NOMO-1 treated with DMSO at 0.1 percent for 48 hours (cell line): Measurements from ENCODE around the gene PCLO.

Source experiments
- DNase-seq: peaks from one replicate; lab custom pipeline; 2025; ENCODE audit not compliant: unreplicated experiment; lab: John Stamatoyannopoulos, UW

Gene PCLO

DNA sequence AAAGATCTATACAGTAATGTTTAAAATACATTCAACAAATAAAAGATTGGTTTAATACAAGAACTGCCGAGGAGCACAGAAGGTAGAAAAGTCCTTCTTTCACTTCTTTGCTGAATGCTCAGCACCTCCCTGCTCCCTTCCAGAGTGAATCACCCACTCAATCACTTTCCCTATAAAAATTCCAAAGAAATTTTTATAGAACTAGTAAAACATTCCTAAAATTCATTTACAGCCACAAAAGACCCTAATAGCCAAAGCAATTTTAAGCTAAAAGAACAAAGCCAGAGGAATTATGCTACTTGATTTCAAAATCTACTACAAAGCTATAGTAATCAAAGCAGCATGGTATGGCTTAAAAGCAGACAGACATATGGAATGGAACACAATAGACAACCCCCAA lies 320.9 kb downstream of the PCLO start:
- DNase-seq: no peak

DNA sequence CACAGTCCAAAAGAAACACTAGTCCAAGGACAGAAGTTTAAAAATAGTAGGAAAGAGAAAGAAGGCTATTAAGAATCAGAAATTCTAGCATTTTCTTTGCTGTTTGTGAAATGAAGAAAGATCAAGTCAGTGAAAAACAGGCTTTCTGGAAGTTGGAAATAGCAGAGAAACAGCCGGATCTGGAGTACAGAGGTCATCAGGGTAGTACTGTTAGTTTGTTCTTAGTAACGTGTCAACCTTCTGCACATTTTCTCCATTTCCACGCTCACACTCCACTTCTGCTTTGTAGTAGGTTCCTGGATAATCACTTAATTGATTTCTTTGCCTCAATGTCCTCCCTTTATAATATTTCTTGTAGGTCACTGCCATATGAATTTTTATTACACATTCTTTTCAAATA lies 322.6 kb downstream of the PCLO start:
- no peak for DNase-seq

DNA sequence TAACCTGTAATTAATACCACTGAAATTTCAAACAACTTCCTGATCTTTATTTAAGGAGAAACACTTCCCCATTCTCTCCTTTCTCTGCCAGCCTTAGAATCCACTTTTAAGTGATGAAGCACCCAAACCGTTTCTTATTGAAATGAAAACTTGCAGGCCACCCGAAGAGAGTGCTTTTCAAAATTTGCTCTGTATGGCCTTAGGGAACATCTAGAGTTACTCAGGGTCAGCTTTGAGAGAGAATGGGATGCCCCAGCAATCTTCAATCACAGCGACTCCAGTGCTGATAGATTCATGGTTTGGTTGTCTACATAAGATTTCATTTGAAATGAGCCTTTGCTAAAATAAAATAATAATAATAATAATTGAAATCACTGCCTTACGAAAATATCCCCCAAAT lies 323.1 kb downstream of the PCLO start:
- no peak for DNase-seq

DNA sequence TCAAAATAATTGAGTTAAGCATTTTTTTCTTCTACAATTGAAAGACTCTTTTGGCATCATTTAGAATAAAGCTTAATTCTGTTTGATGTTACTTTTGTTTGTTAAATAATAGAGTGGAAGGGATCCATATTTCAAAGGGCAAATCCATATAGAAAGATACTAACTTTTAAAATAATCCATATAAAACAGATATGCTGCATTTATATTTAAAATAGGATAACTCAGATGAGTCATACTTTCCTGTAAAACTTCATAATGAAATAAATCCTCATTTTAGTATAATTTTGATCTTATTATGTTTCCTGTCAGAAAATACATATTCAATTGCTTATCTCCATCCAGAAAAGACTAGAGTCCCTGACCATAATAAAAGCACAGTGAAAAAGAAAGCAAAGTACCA lies 323.6 kb downstream of the PCLO start:
- DNase-seq: no peak

DNA sequence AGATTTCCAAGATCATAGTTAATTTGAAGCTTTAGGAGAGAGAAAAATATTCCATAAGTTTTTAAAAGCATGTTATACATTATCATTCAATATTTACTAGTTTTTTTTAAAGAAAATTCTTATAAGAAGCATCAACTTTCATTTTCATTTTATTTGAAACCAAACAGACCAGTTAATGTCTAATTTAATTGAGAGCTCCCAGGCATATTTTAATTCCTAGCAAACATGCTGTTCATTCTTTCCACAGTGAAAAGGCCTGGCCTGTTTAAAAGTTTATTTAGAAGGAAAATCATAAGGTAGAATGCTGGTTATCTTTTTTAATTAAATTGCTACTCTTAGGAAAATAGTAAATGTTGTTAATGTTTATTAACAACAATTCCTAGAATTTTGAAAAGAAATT lies 324.4 kb downstream of the PCLO start:
- DNase-seq: no peak

DNA sequence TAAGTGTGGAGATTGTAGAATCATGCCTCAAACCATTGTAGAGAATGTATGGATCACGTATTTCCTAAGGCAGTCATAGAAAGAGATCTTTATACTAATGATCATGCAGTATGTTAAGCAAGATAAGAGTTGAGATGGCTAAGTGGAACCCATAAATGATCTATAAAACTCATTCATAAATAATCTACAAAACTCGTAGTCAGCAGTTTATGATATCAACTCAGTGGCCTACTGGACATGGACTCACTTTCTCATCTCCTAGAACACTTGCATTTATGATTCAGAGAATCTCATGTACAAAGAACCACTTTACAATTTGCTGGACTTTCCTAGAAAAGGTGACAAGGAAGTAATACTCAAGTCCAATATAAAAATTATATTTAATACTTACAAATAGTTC lies 339.6 kb downstream of the PCLO start:
- no peak for DNase-seq

DNA sequence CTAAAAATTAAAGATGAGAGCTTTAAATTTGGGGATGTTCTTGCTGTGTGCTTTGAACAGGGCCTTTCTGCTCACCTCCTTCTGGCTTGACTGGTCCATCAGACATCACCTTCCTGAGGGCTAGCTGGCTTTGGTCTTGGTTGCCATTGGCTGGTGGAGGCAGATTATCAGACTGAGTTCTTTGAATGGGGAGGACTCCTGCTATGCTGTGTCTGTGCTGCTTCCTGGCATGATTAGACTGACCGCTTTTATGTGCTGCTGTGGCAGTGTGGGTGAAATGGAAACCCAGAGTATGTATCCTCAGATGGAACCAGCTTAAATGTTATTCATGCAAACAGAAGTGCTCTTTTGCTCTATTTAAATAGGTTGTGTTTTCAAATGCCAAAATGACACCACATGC lies 341.6 kb downstream of the PCLO start:
- no peak for DNase-seq

DNA sequence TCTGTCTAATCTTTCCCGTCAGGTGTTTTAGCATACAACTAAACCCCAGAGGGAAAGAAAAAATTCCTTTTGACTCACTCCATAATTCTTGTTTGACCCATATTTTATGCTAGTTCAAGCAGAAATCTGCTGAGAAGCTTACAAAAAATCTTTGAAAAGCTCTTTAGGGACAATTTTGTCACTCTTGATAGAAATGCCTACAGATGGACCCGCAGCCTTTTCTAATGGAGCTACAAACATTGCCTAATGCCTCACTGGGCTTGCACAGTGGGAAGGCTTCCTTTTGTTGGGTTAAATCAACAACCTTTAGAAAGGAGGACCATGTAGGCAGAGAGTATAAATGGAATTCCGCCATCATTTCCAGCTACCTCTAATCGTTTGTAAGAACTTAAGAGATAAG lies 344.5 kb downstream of the PCLO start:
- no peak for DNase-seq

DNA sequence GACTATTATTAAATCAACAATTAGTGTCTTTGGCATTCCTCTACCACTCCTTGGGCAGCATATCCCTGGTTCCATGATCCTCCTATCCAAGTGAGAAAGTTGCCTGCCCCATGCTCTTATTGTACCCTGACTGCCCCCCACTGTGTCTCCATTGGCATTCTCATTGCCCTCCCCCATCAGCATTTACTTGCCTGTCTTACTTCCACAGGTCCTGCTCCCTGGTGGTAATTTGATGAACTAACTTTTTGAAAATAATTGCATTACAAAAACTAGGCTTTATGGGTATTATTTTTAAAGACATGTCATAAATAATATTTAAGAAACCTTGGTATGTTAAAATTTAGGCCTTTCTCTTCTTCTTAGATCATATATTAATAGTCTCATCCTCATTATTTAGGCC lies 346.4 kb downstream of the PCLO start:
- no peak for DNase-seq

DNA sequence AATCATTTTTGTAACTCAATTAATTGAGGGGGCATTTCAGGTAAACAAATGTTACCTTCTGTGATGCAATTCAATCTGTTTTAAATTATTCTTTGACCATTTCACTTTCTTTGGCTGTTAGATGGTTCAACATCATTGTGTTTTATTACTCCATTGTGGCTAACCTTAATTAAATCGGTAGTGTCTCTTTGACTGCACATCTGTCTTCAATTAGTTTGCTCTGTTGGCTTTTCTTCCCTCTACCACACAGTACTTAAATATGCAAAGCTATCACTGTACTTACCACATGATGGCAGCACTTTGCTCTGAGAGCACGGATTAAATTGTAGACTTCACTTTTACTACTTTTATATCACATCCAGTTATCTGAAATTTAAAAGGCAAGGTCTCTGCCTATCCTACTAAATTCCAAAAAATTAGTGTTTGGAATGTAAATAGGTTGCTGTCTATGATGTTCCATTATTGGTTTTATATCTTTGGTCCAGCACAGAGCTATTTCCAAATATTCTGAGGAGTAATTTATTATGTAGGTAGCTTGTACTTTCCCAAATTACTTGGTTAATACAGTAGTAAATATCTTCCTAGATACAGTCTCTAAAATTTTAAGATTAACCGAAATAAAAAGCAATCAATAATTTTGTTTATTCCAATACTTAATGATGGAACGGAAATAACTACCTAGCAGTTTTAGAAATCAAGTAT lies 352.0 kb downstream of the PCLO start:
- peak; percentile 86 for DNase-seq

DNA sequence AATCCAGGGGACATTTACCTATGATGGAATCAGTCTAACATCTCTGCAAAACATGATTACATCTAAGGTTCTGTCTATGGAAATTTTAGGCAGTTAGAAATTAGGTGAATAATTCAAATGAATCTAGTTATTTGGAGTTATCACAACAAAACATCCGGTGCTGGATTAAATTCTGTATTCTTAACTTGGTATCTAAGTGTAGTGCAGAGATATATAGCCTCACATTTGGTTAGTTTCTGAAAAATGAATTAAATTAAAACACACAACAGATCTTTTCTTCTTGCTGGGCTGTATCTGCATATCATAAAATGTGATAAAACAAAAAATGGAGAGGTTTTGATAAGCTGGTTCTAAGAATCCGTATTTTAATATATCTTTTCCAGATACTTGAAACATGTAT lies 354.1 kb downstream of the PCLO start:
- no peak for DNase-seq

DNA sequence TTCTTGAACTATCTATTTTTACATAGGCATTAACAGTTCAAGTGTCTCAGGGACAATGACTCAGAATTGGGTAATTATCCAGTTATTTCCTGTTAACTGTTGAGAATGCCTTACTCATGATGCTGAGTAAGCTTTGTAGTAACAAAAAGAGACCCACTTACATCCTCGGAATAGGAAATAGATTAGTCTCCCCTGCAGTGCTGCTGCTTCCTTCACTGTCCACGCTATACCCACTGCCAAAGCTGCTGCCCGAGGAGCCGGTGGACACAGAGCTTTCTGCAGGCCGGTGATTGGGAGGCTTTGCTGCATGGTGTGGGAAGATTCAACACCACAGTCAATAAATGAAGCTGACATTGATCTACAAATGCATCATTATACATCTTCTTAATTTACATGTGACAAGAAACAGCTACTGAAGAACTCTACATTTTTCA lies 357.1 kb downstream of the PCLO start:
- peak; percentile 99 for DNase-seq

DNA sequence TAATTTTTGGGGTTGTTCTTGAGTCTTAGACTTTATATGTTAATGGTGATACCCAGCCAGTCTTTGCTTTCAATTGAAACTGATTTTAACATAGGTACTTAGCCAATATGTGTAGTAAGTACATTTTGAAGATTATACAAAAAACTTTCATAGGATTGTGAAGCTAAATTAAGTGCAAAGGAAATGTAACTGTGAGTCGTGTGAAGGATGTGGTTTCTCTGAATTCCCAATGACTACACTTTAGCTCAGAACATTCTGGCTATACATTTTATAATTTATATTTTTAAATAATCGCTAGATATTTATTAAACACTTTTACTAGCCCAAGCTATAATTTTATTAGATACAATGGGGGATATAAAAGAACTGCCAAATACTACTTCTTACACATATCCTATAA lies 359.3 kb downstream of the PCLO start:
- DNase-seq: no peak

DNA sequence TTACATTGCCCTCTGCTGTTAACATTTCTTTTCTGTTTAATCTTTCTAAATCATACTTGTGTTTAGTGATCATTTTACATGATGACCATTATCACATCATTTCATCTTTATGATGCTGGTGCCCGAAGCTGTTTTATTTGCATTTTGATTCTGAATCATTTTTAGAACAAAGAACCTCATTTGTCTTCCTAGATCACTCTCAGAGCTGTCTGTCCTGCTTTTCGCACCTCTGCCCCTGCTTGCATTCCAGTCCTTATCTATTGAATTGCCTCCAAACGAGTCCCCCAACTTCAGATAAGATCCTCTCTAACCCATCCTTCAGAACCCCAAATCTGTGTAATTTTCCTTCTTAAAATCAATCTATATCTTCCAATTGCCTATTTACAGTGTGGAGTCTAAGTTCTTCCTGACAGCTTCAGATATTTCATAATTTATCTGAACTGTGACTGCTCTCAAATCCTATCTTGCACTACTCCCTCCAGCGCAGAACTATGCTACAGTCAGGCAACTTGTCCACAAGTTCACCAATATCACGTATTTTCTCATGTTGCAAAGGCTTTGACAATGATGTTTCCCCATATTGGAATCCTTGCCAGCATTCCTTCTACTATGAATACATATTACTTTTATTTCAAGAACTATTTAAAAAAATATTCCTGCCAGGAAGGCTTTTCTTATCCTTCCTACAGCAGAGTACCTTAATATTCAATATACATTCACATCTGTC lies 372.6 kb downstream of the PCLO start:
- DNase-seq: no peak

DNA sequence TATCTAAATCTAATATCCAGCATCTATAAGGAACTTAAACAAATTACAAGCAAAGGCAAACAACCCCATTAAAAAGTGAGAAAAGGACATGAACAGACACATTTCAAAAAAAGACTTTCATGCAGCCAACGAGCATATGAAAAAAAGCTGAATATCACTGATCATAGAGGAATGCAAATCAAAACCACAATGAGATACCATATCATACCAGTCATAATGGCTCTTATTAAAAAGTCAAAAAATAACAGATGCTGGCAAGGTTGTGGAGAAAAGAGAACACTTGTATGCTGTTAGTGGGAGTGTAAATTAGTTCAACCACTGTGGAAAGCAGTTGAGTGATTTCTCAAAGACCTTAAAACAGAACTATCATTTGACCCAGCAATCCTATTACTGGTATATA lies 384.7 kb downstream of the PCLO start:
- DNase-seq: no peak

DNA sequence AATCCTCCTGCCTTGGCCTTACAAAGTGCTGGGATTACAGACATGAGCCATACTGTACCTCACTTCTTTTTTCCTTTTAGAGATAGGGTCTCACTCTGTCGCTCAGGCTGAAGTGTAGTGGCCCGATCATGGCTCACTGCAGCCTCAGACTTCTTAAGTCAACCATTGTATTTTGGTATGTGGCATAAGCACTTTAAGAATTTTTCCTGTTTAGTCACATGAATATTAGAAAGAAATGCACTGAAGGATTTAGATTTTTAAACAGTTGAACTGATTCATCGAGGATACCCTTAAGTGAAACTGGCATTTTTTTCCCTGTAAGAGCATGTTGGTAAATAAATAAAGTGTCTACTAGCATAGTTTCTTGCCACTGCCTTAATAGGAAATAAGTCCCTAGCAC lies 399.8 kb downstream of the PCLO start:
- DNase-seq: no peak

DNA sequence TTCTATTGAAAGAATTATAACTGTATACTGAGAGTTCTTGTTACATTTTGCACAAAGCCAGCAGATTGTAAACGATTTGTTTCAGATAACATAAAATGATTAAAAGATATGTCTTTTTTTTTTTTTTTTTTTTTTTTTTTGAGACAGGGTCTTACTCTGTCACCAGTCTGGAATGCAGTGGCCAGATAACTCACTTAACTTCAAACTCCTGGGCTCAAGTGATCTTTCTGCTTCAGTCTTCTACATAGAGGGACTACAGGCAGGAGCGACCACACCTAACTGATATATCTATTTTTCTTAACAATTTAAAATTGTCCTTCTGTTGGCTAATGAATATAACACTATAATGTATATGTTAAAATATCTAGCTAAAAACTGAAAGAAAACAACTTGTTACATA lies 401.9 kb downstream of the PCLO start:
- no peak for DNase-seq

DNA sequence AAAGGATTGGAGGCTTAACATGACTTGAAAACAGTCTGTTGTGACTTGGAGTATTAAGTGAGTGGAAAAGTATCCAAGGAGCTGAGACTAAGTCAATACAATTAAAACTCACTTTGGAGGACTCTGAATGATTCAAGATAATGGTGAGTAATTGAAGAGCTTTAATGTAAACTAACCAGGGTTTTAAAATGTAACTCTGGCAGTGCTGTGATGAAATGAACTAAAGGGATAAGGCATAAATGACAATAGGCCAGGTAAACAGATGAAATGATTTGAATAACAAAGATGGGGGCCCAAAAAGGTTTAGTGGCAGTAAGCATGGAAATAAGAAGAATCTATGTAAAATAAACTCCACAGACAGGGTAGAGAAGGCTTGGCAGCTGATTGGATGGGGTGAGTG lies 402.6 kb downstream of the PCLO start:
- no peak for DNase-seq

DNA sequence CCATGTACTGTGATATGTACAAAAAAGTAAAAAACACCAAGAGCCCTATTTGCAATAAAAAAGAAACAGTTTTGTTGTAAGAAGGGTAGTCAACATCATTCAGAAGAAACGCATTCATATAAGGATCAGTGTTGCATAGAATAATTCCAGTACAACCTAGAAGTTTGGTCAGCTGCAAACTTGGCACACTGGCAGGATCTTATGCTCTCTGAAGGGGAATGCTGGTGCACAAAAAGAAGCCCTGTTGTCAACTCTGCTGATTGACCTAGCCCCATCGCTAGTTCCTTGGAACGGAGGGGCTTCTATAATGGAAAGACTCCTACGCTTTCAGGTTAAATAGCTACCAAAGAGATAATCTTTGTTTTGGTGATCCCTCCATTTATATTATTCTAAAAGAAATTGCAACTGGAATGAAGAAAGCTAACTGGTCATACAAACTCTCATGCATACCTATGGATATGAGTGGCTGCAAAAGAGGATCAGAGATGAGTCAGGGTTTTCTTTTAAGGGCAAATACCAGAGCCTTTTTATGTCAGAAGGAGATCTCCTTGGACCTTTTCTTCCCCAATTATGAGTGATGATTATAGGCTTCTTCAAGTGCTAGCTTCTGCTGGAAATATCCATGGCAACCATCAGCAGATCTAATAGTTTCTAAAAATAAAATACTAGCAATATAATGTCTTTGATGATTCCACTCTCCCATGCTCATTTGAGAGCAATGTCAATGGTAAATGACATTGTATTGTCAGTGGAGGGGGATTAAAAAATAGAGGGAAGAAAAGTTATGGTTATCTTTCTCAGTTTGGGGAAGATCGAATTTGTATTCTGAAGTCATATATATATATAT lies 406.8 kb downstream of the PCLO start:
- no peak for DNase-seq

DNA sequence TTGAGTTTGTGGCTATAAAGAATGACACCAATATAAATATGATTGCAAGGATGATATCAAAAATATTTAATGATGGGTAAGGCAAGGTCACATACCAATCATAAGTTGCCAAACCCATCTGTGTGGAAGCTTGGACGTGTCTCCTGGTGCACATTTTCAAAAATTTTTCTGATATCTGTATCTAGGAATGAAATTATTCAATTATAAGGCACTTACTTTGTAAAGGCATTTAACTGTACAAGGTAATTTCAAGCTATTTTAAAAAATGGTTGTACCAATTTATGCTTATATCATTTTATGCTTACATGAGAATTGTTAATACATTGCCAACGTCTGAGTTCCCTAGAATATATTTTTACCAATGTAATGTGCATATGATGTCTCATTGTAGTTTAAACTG lies 412.7 kb downstream of the PCLO start:
- DNase-seq: no peak

DNA sequence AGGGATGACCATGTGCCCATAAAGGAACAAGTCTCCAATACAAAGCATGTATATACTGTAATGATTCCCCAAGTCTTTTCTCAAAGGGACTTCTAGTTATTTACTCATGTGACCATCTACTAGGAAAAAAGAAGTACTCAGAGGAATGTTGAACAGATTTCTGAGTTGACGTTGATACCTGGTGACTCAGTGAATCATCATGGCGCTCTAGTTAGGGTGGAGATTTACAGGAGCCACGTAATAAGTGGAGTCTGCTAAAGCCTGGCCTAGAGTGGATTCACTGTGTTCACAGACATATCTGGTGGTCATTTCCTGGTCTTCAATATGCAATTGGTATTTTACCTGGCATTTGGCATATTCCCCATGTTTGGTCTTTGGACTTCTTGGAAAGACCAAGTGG lies 416.9 kb downstream of the PCLO start:
- no peak for DNase-seq

DNA sequence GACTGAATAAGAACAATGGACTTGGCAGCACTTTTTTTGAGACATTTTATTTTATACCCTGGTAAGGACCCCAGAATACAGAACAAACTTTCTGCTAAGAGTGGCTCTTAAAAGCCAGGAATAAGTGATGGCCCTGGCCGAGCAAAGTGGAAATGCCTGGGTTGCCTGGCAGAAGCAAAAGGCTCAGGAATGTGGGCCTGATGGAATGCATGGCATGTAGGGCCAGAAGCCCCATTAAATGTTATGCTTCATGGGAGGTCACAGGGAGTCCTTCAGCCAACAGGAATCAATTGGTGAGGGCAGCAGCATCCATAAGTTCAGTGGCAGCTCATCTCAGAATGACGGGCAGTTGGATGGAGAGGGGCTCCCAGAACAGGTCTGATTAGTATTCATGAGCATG lies 417.6 kb downstream of the PCLO start:
- DNase-seq: no peak
